Measurements from ENCODE around the gene NID2.
A peak's percentile ranks its signal among the peaks of the same experiment; 100 is the strongest.

The NID2 gene

GRCh38 chr14:51999084-51999483 lies 69.8 kb downstream of the NID2 start:
- DNase-seq, result no peak

- DNase-seq, result no peak
Measured at GRCh38 chr14:51998348-51998747, 70.5 kb downstream of the NID2 start.

- no peak for DNase-seq
Measured at GRCh38 chr14:51996148-51996746, 72.6 kb downstream of the NID2 start.

DNA sequence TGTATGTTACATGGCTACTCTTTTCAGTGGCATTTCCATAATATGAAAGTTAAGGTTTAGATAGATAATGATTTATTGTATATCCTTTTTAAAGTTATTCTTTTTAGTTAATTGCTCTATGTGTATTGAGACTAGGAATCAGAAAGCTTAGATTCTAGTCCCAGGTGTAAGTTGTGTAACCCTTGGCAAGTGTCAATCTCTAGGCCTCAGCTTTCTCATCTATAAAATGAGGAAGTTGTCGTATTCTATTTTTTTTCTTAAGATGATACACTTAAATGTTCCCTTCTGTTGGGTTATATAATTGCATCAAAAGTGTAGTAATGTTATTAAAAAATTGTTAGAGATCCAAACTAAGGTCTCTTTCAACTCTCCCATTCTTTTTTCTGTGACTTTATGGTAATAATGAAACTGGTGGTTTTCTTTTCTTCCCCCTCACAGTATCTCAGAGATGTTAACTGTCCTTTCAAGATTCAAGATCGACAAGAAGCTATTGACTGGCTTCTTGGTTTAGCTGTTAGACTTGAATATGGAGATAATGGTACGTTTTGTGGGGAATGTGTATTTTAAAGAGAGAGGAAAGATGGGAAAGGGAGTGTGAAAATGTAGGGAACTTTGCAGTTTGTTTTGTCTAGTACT lies 75.5 kb downstream of the NID2 start:
- DNase-seq, result no peak

DNA sequence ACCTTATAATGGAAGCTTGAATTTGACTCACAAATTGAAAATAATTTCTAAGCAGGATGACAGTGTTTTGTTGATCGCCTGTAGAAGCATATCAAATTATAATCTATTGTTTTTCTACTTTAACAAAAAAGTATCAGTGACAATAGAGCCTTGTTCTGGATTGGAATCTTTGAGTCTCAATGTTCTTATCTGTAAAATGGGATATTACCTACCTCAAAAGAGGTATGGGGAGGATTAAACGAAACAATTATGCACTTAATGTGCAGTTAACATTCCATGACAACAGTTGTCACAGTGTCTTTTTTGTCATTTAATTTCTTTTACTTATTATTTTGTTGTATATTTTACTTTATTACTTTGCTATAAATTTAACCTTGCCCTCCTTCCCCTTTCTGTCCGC lies 78.4 kb downstream of the NID2 start:
- DNase-seq, result no peak

DNA sequence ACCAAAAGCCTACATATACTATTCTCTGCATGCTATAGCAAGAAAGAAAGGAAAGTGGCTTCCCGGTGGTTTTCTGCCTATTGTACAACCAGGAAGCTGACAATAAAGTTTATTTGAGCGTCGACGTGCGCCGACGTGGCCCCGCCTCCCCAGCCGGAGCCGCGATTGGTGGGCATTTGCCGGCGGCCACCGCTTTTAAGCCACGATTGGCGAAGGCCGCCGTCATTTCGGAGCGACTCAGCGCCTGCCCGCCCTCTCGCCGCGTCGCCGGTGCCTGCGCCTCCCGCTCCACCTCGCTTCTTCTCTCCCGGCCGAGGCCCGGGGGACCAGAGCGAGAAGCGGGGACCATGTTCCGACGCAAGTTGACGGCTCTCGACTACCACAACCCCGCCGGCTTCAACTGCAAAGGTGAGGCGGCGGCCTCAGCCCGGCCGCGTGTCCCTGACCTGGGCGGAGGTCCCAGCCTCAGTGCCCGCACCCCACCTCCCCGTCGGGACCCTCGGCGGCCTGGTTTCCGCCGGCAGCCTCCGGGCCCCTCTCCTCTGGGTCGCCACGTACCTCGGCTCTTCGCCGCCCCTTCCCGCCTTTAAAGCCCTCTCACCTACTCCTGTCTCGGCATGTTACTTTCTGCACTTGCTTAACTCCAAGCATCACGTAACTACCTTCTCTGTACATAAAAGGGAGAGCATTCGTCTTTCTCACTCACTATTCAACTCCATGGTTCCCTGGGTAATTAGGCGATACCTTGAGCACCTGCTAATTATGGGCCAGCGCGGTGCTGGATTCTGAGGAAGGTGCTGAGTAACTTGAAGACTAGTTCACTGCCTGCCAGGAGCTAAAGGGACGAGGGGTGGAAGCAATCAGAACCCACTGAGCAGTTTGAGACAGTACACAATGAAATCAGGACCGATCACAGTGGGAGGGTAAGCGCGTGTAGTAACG lies 79.3 kb downstream of the NID2 start, which contains the start of gene RTRAF:
TSS of gene RTRAF (plus strand) at position 254 of the 942 bp plus-strand sequence. CDS start at position 348, 94 bp downstream.
- DNase-seq, result peak; percentile 88

GRCh38 chr14:51988221-51988620 lies 80.6 kb downstream of the NID2 start:
- DNase-seq, result no peak

DNA sequence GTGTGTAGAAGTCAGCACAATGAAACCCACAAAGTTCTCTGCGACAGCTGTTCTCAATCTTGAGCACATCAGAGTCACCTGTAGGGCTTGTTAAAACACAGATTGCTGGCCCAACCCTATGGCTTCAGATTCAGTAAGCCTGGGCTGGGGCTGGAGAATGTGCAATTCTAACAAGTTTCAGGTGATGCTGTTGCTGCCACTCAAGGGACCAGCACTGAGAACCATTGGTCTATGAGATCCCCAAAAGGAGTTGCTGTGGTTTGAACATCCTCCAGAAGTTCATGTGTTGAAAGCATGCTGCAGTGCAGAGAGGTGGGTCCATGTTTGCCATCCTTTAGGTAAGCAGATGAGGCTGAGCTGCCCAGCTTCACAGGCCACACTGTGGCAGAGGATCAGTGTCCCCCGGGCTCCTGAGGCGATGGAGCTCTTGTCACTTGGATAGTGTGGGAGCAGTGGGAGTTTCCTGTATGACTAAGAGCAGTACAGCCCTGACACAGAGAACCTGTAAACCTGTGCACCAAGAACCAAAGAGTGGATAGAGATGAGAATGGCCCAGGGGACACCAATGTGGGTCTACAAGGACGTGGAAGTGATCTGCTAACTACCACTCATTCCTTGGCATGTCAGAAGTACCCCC lies 87.5 kb downstream of the NID2 start:
- no peak for DNase-seq

DNA sequence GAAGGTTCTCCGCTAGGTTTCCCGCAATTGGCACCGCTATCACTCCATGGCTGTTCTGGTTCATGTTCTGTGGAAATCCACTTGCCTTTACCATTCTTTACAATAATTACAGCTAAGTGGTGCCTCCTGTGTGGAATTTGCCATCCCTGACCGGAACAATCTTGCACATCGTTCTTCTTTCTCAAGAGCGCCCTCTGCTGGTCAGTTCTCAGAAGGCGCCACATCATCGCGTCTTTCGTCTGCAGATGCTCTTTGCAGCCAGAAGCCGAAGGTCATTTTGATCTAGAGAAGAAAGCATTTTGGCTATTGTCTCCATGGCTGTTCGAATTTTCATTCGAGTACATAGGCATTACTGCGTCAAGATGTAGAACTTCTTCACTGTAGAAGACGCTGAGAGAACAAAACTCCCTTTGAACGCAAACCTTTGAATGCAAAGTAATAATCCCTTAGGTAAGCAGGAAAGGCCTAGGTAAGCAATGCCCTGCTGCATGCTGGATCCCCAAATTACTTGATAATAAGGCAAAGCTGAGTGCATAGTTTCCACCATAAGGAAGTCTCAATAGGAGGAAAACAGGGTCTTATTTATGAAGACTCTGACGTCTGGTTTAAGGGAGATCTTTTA lies 89.7 kb downstream of the NID2 start:
- peak; percentile 80 for DNase-seq

DNA sequence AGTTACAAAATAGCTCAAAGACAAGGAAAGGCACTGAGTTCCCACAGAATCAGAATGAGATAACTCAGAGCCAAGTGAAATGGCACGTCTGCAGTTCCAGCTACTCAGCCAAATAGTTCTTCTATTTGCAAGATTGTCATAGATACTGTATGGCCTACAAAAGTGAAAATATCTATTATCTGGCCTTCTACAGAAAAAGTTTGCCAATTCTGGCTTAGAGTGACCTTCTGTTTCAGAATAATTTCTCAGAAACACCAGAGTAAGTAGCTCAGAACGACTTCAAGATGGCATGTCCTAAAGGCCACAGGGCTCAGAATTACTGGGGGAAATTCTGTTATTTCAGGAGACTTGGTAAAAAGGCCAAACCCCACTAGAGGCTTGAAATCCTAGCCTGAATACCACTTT lies 90.2 kb downstream of the NID2 start:
- DNase-seq, result no peak

DNA sequence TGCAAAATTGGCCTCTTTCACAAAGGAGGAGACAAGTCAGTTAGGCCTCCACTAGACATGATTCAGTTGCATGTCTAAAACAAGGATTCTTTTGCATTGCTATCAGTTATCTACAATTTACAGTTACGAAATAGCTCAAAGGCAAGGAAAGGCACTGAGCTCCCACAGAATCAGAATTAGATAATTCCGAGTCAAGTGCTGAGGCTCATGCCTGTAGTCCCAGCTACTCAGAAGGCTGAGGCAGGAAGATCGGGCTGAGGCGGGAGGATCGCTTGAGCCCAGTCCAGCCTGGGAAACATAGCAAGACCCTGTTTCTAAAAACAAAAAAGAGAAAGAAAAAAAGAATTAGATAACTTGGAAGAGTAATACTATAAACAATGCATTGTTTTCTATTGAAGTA lies 91.8 kb downstream of the NID2 start:
- DNase-seq, result no peak

DNA sequence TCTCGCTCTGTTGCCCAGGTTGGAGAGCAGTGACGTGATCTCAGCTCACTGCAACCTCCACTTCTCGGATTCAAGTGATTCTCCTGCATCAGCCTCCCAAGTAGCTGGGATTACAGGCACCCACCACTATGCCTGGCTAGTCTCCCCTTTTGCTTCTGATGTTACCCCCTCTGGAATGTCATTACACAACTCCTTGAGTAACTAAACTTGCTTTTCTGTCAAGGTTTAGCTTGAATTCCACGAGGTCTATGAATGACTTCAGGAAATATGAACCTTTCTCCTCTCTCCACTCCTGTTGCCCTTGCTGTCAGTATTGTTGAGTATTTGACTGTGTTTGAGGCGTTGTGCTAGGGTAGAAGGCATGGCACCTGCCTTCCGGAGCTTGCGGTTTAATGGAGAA lies 96.3 kb downstream of the NID2 start:
- no peak for DNase-seq

- no peak for DNase-seq
Measured at GRCh38 chr14:51969852-51970540, 98.9 kb downstream of the NID2 start.

- DNase-seq, result no peak
Measured at GRCh38 chr14:51967521-51967920, 101.3 kb downstream of the NID2 start.

DNA sequence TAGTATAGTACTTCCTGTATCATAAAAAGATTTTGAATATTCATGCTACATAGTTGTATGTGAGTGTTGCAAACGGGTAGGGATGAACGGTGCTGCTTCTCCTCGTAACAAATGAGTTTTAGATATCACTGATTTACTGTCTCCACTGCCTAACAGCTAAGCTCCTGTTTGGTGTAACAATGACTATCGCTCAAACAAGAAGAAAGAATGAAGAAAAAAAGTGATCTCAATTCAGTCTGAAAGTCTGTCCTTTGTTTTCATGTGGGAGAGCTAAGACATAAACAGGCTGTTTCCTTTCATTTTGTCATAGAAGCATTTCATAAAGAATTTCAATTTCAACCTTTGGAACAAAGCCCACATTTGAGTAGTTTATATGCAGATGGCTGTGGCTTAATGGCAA lies 105.6 kb downstream of the NID2 start:
- DNase-seq, result no peak

GRCh38 chr14:51962711-51963110 lies 106.1 kb downstream of the NID2 start:
- no peak for DNase-seq

DNA sequence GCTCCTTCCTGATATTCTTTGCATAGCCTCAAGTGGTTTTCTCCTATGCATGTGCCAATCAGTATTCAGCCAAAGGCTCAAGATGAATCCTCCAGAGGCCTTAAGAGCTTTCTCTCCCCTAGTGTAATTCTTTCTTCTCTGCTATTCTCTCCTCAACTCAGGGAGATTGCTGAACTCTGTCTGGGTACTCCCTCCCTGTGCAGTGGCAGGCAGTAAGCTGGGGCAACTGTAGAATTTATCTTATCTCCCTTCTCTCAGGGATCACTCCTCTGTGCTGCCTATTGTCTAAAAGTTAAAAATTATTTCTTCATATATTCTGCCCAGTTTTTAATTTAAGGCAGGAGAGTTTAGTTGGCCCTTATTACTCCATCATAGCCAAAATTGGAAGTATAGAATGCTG lies 108.0 kb downstream of the NID2 start:
- no peak for DNase-seq

- DNase-seq, result no peak
Measured at GRCh38 chr14:51959928-51960327, 108.9 kb downstream of the NID2 start.

- no peak for DNase-seq
Measured at GRCh38 chr14:51957950-51958349, 110.9 kb downstream of the NID2 start.

Data from NCI-H748 treated with DMSO at 0.1 percent for 48 hours (cell line).